ENCODE results near the gene AIDA. TPM values are rescaled to one million over a fixed set of nuclear protein-coding genes. Genes with fewer than 3 reads are reported as not detected.

AIDA gene
- total RNA-seq, 1 experiment from 2014 or later = 38.0 TPM

- intact Hi-C loops (cut with micrococcal nuclease) = loop anchor here (1.0 to 2.0 kb wide), 4 partner anchors 26 to 179 kb away; partner anchors contain the start of genes AIDA, BROX and MIA3
- DNase-seq (peak; percentile 100), ATAC-seq (peak; percentile 93)
- BruUV-seq (replicated peaks) = no TSS peak
- Histone ChIP-seq H2AFZ (ENCODE audit: low read length) (peak overlapping the region; percentile 88), H3K27ac (ENCODE audit: low read length) (peak overlapping the region; percentile 77), H4K20me1 (ENCODE audit: low read length) (no peaks in the 10 kb centered on the region), H3F3A (ENCODE audit: low read length, unreplicated experiment) (peaks cover 11% of the 10 kb centered on the region), H3K27me3 (ENCODE audit: low read length) (no peaks in the 10 kb centered on the region), H3K9me3 (ENCODE audit: low read length) (no peaks in the 10 kb centered on the region), H3K4me3 (ENCODE audit: low read length) (peak overlapping the region; percentile 89), H3K9me2 (replicated peaks; ENCODE audit: low read length) (no peaks in the 10 kb centered on the region), H3K4me1 (ENCODE audit: insufficient read depth, low read length) (peaks cover 32% of the 10 kb centered on the region), H3K79me2 (ENCODE audit: low read length) (peaks cover 25% of the 10 kb centered on the region), H3K9ac (ENCODE audit: low read length) (peak overlapping the region; percentile 84), H3K4me2 (ENCODE audit: low read length) (peak overlapping the region; percentile 85), H3K36me3 (ENCODE audit: low read depth, low read length) (peaks cover 9% of the 10 kb centered on the region; the same call in 1 of the 2 replicates)
- POLR2A ChIA-PET (ENCODE audit: unreplicated experiment) = interaction anchor here (0.6 kb wide), 1 partner anchor 85 kb away, joined by 4 read pairs; no protein-coding TSS in a partner anchor
- CTCF ChIA-PET = no interaction called here
- no peak for TF ChIP-seq EZH2 (IDR thresholded peaks at IDR 0.05; ENCODE audit: low read length, unreplicated experiment)
- no peak for TF ChIP-seq CTCF (conservative IDR thresholded peaks at IDR 0.05; ENCODE audit: low read depth, low read length)
- TF ChIP-seq EZH2phosphoT487 (IDR thresholded peaks at IDR 0.05; ENCODE audit: borderline replicate concordance, low read length) = no peak
Measured at GRCh38 chr1:222643938-222644635, 68.2 kb downstream of the AIDA start.

- no peaks in the 10 kb centered on the region for H3K27me3 ChIP-seq (ENCODE audit: low read length)
- no peaks in the 10 kb centered on the region for H3K9me2 ChIP-seq (replicated peaks; ENCODE audit: low read length)
- TF ChIP-seq EZH2 (IDR thresholded peaks at IDR 0.05; ENCODE audit: low read length, unreplicated experiment) = no peak
- no peak for TF ChIP-seq EZH2phosphoT487 (IDR thresholded peaks at IDR 0.05; ENCODE audit: borderline replicate concordance, low read length)
- TF ChIP-seq CTCF (conservative IDR thresholded peaks at IDR 0.05; ENCODE audit: low read depth, low read length) = no peak
- H3K9me3 ChIP-seq (ENCODE audit: low read length) = no peaks in the 10 kb centered on the region
- peak overlapping the region; percentile 88 for H2AFZ ChIP-seq (ENCODE audit: low read length)
- POLR2A ChIA-PET (ENCODE audit: unreplicated experiment) = no interaction called here
- TSS peak; percentile 99 for BruUV-seq (replicated peaks)
- H3K9ac ChIP-seq (ENCODE audit: low read length) = peak overlapping the region; percentile 84
- CTCF ChIA-PET = no interaction called here
- peak overlapping the region; percentile 85 for H3K4me2 ChIP-seq (ENCODE audit: low read length)
- ATAC-seq (no peak), DNase-seq (no peak)
- intact Hi-C loops (cut with micrococcal nuclease) = loop anchor here (2.0 kb wide), 1 partner anchor 69 kb away; the partner anchor contains the start of genes AIDA and BROX
- H3K36me3 ChIP-seq (ENCODE audit: low read depth, low read length) = peaks cover 9% of the 10 kb centered on the region; the same call in 1 of the 2 replicates
- peaks cover 11% of the 10 kb centered on the region for H3F3A ChIP-seq (ENCODE audit: low read length, unreplicated experiment)
- H3K4me3 ChIP-seq (ENCODE audit: low read length) = peak overlapping the region; percentile 89
- H3K4me1 ChIP-seq (ENCODE audit: insufficient read depth, low read length) = peaks cover 32% of the 10 kb centered on the region
- H4K20me1 ChIP-seq (ENCODE audit: low read length) = no peaks in the 10 kb centered on the region
- peaks cover 25% of the 10 kb centered on the region for H3K79me2 ChIP-seq (ENCODE audit: low read length)
- peak overlapping the region; percentile 77 for H3K27ac ChIP-seq (ENCODE audit: low read length)
Measured at GRCh38 chr1:222643606-222643937, 68.7 kb downstream of the AIDA start.

- BruUV-seq (replicated peaks) = no TSS peak
Measured at GRCh38 chr1:222642468-222642867, 69.8 kb downstream of the AIDA start.

More at GRCh38 chr1:222642468-222642867, 69.8 kb downstream of the AIDA start:
- Histone ChIP-seq H3K9me3 (ENCODE audit: low read length) (no peaks in the 10 kb centered on the region), H3K9me2 (replicated peaks; ENCODE audit: low read length) (no peaks in the 10 kb centered on the region), H3K4me2 (ENCODE audit: low read length) (peak overlapping the region; percentile 85), H3K36me3 (ENCODE audit: low read depth, low read length) (peaks cover 15% of the 10 kb centered on the region), H3K27me3 (ENCODE audit: low read length) (no peaks in the 10 kb centered on the region), H3K4me3 (ENCODE audit: low read length) (no peak overlapping the region), H3K4me1 (ENCODE audit: insufficient read depth, low read length) (peaks cover 32% of the 10 kb centered on the region), H3K9ac (ENCODE audit: low read length) (no peak overlapping the region), H3K79me2 (ENCODE audit: low read length) (peaks cover 25% of the 10 kb centered on the region), H3F3A (ENCODE audit: low read length, unreplicated experiment) (peaks cover 11% of the 10 kb centered on the region), H4K20me1 (ENCODE audit: low read length) (no peaks in the 10 kb centered on the region), H2AFZ (ENCODE audit: low read length) (no peak overlapping the region), H3K27ac (ENCODE audit: low read length) (peak overlapping the region; percentile 13)
- POLR2A ChIA-PET (ENCODE audit: unreplicated experiment) = no interaction called here
- peak; percentile 62 for ATAC-seq
- TF ChIP-seq EZH2phosphoT487 (IDR thresholded peaks at IDR 0.05; ENCODE audit: borderline replicate concordance, low read length) = no peak
- no peak for TF ChIP-seq CTCF (conservative IDR thresholded peaks at IDR 0.05; ENCODE audit: low read depth, low read length)
- no peak for TF ChIP-seq EZH2 (IDR thresholded peaks at IDR 0.05; ENCODE audit: low read length, unreplicated experiment)
- CTCF ChIA-PET = no interaction called here
- intact Hi-C loops (cut with micrococcal nuclease) = loop anchor here (2.0 kb wide), 1 partner anchor 70 kb away; the partner anchor contains the start of genes AIDA and BROX
- peak; percentile 89 for DNase-seq
